ENCODE results near the gene EVPL. TPM values are rescaled to one million over a fixed set of nuclear protein-coding genes. Genes with fewer than 3 reads are reported as not detected.

EVPL gene
- total RNA-seq, 4 donors from 2014 or later = 0.02 to 0.07 TPM; not detected in 2

DNA sequence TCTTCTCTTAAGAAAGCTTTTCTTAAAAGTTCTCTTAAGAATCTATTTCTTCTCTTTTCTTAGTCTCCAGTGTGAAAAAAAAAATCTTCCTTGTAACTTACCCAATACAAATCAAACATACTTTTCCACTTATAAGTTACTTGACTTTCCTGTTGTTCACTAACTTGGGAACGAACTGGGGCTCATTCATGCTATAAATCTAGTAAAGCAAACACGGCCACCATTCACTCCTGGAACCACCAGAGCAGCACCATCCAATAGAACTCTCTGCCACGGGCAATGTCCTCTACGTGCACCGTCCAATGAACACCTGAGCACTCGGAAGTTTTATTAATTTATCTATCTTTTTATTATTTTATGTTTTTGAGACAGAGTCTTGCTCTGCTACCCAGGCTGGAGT is 24.5 kb upstream of the EVPL start:
- Histone ChIP-seq H3K27ac (peak overlapping the region in 3 of 4 donors; percentile 28 to 46 (median 35)), H3K4me3 (no peak overlapping the region), H3K9me3 (no peaks in the 10 kb centered on the region), H3K36me3 (peaks cover 0 to 77% of the 10 kb centered on the region in 2 donors), H3K4me1 (peaks cover 0 to 5% of the 10 kb centered on the region in 2 donors), H3K27me3 (no peaks in the 10 kb centered on the region)
- TF ChIP-seq, protein P1, sequence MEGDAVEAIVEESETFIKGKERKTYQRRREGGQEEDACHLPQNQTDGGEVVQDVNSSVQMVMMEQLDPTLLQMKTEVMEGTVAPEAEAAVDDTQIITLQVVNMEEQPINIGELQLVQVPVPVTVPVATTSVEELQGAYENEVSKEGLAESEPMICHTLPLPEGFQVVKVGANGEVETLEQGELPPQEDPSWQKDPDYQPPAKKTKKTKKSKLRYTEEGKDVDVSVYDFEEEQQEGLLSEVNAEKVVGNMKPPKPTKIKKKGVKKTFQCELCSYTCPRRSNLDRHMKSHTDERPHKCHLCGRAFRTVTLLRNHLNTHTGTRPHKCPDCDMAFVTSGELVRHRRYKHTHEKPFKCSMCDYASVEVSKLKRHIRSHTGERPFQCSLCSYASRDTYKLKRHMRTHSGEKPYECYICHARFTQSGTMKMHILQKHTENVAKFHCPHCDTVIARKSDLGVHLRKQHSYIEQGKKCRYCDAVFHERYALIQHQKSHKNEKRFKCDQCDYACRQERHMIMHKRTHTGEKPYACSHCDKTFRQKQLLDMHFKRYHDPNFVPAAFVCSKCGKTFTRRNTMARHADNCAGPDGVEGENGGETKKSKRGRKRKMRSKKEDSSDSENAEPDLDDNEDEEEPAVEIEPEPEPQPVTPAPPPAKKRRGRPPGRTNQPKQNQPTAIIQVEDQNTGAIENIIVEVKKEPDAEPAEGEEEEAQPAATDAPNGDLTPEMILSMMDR (IDR thresholded peaks at IDR 0.05 in 4 of 5, conservative IDR thresholded peaks at IDR 0.05 in 1 of 5) = no peak
- TF ChIP-seq POLR2A (IDR thresholded peaks at IDR 0.05) = no peak
- DNase-seq (no peak), ATAC-seq (no peak)
- intact Hi-C loops (cut with DNase I; ENCODE audit: low total_unique reads) (no loop called here), in situ Hi-C loops (cut with MboI; ENCODE audit: low sequenced_read_pairs in 4 of 4) (no loop called here)

DNA sequence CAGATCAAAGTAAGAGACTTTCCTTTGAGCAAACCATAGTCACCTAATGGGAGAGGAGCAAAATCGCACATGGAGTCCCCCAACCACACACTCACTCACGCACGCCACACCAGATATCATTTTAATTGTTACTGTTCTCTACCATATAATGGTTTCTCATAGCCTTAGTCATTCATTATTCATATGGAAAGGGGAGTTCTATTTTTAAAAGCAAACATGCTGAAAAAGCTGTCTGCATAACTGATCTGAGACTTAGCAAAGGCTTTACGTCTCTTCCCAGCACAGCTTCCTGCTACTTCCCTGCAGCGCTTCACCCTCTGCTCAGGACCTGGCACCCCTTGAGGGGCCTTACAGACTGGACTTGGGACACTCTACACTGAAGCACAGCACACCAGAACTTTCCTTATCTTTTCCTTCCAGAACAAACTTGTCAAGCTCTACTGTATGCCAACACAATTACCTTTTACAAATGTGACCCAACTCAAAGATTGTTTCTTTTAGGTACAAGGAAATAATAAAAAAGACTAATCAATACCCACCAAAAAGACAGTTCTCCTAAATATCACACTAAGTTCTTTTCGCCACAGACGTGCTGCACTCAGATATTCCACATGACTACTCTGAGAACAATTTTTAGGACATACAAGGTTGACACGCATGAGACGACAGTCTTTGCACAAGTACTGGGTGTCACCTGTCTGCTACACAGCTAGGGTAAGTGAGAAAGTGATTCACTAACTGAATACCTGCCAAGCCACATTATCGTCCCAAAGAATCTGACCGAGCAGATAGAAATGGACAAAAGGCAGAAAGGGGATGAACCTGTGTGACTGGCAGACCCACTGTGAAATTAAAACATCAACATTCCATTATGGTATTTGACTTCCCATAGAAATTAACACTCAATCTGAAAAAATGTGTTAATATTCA is 23.7 kb upstream of the EVPL start:
- H3K4me3 ChIP-seq = no peak overlapping the region
- no peaks in the 10 kb centered on the region for H3K9me3 ChIP-seq
- H3K4me1 ChIP-seq = peaks cover 0 to 5% of the 10 kb centered on the region in 2 donors
- TF ChIP-seq, protein P1 (IDR thresholded peaks at IDR 0.05 in 4 of 5, conservative IDR thresholded peaks at IDR 0.05 in 1 of 5) = no peak
- no peak for TF ChIP-seq POLR2A (IDR thresholded peaks at IDR 0.05)
- H3K27me3 ChIP-seq = no peaks in the 10 kb centered on the region
- intact Hi-C loops (cut with DNase I; ENCODE audit: low total_unique reads) (no loop called here), in situ Hi-C loops (cut with MboI; ENCODE audit: low sequenced_read_pairs in 4 of 4) (no loop called here)
- DNase-seq (peak in 1 of 2 donors; percentile 34), ATAC-seq (peak; percentile 90 to 92)
- peak overlapping the region; percentile 27 to 68 (median 42) for H3K27ac ChIP-seq
- peaks cover 0 to 77% of the 10 kb centered on the region in 2 donors for H3K36me3 ChIP-seq

DNA sequence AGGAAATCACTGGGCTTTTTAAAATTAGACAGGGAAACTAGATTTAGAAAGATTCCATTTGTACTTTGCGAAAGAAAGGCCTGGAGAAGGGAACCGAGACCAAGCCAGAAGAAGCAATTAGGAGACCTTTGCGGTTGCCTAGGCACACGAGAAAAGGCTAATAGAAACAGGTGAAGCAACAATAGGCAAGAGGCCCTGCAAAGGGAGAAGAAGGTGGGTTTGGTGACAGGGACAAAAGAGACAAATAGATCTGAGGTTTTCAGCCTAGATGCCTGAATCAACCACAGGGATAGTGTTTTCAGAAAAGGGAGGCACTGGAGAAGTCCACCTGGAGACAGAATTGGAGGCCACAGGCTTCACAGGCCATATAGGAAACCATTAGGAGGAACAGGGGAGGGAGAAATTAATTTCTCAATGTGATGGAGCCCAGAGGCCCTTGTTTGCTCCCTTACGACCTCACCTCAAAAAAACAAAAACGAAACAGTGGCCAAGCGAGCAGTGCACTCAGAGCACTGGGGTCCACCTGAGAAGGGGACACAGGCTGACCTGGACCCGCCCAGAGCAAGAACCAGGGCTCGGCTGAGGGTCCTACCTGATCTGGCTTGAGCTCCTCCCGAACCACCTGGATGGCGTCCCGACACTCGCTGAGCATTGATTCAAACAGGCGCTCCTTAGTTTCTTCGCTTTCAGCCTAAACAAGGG is 22.9 kb upstream of the EVPL start:
- Histone ChIP-seq H3K27me3 (no peaks in the 10 kb centered on the region), H3K4me3 (no peak overlapping the region), H3K4me1 (peaks cover 0 to 5% of the 10 kb centered on the region in 2 donors), H3K9me3 (no peaks in the 10 kb centered on the region), H3K27ac (peak overlapping the region in 1 of 4 donors; percentile 46), H3K36me3 (peaks cover 0 to 80% of the 10 kb centered on the region in 2 donors)
- intact Hi-C loops (cut with DNase I; ENCODE audit: low total_unique reads) (no loop called here), in situ Hi-C loops (cut with MboI; ENCODE audit: low sequenced_read_pairs in 4 of 4) (no loop called here)
- TF ChIP-seq, protein P1 (IDR thresholded peaks at IDR 0.05 in 4 of 5, conservative IDR thresholded peaks at IDR 0.05 in 1 of 5) = no peak
- no peak for TF ChIP-seq POLR2A (IDR thresholded peaks at IDR 0.05)
- DNase-seq (no peak), ATAC-seq (no peak)

- in situ Hi-C loops (cut with MboI; ENCODE audit: low sequenced_read_pairs in 4 of 4) (no loop called here), intact Hi-C loops (cut with DNase I; ENCODE audit: low total_unique reads) (no loop called here)
- H3K27ac ChIP-seq = no peak overlapping the region
- no peak overlapping the region for H3K4me3 ChIP-seq
- no peak for ATAC-seq
- H3K4me1 ChIP-seq = peaks cover 0 to 5% of the 10 kb centered on the region in 2 donors
- H3K27me3 ChIP-seq = no peaks in the 10 kb centered on the region
- H3K9me3 ChIP-seq = no peaks in the 10 kb centered on the region
- no peak for DNase-seq
- H3K36me3 ChIP-seq = peaks cover 3 to 81% of the 10 kb centered on the region in 2 donors
- TF ChIP-seq, protein P1 (IDR thresholded peaks at IDR 0.05 in 4 of 5, conservative IDR thresholded peaks at IDR 0.05 in 1 of 5) = no peak
- TF ChIP-seq POLR2A (IDR thresholded peaks at IDR 0.05) = no peak
Measured at GRCh38 chr17:76049239-76049638, 22.1 kb upstream of the EVPL start.
